IPS DF 4.7 (cell line): Measurements from ENCODE around the gene BCL2A1.
"Not testable (repeated sequence)": the region's sequence is repeated elsewhere in the genome, so short reads cannot be mapped to it uniquely, and the experiment has no call there.

Experiments
- DNase-seq: peaks from one replicate; pipeline ENCODE4 v3.0.0-alpha.2; 2013; ENCODE audit warnings: low spot score; ENCODE audit errors: extremely low read depth

BCL2A1 gene

DNA sequence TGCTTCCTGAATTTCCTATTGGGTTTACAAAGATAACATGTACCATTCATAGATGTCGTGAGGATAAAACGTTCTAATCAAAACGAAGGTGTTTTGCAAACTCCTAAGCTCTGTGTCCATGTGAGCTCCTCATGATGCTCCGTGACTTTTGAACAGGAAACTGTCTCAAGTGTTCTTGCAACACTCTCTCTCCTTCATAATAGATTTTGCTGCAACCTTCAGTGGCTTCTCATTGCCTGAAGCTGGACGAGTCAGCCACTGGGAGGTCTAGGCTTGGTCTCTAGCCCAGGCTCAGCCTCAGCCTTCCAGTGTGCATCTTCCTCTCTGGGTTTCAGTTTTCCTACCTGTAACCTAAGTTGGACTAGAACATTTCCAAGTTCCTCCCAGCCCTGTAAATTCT lies 18.7 kb upstream of the BCL2A1 start:
- DNase-seq: no peak

DNA sequence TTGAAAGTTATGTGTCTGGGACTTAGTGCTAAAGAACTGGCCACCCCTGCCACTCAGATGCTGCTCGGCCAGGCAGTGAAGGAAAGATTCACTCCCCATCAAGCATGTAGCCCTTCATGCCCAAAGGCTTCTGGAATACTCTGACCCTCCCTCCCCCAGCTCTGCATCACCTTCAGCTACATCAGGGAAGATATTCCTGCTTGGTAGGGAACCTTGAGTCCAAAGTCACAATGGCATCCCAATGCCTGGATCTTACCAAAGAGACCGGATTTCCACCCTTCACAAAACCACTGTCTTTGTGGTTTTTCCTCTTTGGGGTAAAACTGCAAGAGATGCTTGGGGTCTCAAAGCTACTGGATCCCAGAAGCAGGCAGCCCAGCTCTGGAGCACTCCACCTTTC lies 18.2 kb upstream of the BCL2A1 start:
- no peak for DNase-seq

DNA sequence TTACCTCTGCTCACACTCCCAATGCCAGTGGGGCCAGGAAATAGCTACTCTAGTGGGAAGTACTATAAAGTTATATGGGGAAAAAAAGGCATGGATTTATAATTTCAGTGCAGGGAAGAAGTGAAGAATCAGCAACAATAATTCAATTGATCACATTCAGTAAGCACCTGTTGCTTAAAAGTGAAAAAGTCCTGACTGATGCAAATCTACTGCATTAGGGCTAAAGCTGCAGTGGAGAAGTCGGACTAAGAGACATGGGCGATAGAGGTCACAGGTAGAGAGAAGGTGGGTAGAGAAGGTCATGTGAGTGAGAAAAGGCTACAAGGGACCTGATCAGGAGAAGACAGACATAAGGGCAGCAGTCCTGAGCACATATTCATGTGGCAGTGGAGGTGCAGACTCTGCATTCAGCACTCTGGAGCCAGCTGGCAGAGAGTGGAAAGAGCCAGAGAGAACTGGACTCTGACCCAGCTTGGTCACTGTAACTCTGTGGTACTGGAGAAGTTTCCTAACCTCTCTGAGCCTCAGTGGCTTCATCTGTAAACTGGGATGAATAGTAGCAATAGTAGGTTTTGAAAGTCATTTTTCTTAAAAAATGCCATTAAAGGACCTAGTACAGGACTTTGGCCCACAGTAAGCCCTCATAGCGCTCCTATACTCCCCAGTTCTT lies 17.6 kb upstream of the BCL2A1 start:
- DNase-seq: no peak

DNA sequence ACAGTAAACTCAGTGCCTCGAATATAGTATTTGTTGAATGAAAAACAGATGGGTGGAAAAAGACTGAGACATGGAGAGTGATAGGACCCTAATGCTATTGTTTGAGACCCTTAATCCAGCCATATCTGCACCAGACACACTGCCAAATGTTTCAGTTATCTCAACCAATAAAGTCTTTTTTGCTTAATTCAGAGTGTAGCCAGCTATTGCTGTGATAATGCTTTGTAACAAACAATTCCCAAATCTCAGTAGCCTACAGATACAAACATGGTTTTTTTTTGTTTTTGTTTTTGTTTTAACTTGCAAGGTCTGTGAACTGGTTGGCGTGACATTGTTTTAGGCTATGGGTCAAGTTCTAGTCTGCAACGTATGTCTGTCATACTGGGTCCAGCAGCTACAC lies 17.0 kb upstream of the BCL2A1 start:
- DNase-seq: no peak

DNA sequence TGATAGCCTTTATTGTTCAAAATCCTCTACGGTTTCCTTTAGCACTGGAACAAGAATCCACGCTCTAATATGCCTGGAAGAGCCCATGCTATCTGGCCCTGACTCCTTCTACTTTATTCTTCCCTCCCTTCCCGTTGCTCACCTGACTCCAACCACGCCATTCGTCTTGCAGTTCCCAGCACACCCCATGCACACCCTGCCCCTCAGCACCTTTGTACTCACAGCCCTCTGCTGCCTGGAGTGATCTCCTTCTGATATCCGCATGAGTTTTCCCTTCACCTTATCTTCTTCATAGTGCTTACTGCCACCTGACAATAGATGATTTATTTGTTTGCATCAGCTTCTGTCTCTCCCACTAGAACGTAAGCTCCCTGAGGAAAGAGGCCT lies 16.6 kb upstream of the BCL2A1 start:
- no peak for DNase-seq

DNA sequence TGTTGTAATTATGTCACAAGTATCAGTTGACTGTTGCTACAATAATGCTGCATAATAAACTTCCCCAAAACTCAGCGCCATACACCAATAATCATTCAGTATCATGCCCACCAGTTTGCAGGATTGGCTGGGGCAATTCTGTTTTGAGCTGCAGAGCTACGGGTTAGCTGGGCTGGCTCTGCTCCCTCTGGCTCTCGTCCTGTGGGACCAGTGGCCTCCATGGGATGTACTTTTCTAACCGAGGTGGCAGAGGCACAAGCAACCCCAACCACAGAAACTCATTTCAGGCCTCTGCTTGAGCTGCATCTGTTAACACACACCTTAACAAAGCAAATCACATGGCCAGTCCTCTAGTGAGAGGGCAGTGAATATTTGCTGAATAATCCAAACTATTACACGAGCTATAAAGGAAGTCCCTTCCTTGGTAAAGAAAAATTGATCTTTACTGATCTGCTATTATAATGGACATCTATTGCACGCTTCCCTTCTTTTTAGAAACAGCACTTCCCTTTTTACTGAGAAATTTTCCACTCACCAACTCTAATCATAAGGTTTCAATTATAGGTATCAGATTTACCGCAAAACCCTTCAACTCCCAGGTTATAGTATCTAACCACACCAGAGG lies 10.9 kb upstream of the BCL2A1 start:
- DNase-seq: no peak

DNA sequence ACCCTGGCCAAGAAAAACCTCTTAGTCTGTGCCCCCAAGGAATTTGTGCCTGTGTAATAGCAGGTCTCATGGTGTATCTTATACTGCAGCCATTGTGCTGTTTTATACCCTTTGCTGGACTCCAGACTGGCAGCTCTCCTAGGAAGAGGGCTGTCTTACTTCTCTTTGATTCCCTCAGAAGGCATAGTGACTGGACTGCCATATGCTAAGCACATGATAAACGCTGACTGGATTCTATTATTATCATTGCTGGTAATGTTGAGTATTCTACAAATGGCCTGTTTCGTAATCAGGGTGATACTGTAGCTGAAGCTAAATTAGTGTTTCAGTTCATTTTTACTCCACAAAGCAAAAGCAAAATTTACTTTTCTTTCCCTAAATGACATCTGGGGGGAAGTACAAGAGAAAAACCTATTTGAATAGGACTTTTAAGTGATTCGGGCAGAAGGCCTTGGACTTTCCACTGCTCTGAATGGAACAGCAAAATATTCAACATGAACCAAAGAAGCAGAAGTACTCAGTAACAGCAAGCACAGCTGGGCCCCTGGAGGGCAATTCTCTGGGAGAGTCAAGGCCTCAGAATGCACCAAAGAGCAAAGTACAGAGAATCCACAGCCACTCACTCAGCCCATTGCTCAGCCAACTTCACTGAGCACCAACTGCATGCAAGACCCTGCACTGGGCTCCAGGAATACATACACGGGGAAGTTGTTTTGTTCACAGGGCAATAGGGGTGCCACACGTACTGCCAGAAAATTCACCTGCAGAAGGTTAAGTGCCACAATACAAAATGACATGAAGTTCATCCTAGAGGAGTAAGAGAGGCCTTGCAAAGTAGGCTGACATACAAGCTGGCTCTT lies 7.9 kb upstream of the BCL2A1 start:
- no peak for DNase-seq

DNA sequence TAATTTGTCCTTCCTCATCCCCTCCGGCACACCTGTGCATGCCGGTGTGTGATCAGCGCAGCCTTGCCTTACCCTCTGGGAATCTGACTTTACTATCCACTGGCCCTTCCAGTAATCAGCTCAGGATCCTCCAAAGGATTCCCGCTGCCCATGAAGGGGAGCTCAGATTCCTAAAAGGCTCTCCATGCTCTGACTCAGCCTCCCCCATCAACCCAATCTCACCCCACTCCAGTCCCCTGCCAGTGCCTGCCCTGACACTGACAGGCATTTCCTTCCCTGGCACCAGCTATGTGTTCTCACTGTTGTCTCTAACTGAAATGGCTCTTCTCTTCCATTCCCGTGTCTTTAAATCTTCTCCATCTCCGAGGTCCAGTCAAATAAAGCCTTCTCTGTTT lies 7.3 kb upstream of the BCL2A1 start:
- no peak for DNase-seq

DNA sequence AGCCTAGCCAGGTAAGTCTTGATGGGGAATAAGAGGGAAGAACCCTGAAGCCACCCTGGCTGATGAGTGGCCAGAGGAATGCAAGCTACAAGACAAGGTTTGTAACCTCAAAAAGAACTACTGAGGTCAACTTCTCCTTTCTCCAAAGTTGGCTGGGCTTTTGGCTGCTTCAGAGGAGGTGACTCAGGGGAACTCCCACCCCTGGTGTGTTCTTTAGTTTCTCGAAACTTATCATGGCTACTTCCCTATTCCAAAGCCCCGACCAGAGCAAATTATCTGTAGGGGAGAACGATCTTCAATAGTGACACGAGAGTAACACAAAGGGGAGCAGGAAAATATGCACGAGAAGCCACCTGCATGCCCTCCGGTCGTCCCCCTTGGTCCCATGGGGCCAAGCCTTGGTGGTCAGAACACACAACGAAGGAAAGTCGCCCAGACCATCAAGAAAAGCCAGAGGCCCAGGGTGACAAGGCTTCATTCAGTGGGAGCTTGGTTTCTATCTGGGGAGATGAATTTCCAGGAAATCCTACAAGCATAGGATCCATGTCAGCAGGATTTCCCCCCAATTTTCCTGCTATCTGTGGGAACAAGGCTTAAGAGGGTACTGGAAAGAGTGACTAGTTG lies 6.5 kb upstream of the BCL2A1 start:
- DNase-seq: no peak

DNA sequence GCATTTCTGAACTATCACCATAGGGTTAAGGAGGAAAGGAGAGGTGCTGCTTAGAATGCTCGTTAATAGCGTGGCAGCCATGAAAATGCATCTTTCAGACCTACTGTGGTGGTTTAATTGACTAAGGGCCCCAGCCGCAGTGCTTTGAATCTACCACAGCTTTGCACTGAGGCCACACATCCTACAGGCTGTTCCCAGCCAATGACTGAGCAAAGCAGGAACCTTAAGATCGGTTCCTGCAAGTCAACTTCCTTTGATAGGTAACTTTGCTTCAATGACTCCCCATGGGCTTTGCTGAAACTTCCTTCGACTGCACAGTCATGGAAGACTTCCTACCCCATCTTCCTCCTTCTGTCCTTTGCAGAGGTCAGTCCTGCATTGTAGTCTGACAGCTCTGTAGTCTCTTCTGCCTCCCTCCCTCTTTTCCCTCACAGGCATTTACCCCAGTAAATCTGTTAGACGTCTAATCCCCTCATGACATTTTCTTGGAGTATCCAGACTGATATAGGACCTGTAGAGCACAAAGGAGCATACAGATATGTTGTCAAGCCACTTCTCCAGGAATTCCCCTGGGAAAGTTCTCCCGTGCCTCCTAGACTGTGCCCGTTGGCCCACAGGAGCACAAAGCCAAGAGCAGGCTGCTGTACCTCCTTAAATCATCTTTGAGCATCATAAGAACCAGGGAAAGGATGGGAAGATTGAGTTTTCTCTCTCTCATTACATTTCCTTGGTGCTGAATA lies 2.6 kb upstream of the BCL2A1 start:
- no peak for DNase-seq

DNA sequence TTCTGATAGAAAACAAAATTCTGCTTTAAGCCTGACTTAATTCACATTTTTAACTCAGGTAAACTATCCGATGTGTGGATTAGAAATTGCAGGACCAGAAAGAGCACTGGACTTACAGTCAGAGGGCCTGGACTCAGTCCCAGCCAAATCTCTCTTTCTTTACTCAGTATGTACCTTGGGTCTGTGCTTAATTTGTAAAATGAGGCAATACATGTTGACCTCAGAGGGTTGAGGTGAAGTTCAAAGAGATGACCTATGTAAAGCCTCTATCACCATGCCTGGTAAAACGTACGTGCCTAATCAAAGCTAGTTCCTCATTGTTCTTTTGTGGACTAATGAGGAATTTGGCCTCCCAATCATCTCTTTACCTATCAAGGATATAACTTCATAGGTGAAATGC lies 1.9 kb upstream of the BCL2A1 start:
- DNase-seq: no peak

DNA sequence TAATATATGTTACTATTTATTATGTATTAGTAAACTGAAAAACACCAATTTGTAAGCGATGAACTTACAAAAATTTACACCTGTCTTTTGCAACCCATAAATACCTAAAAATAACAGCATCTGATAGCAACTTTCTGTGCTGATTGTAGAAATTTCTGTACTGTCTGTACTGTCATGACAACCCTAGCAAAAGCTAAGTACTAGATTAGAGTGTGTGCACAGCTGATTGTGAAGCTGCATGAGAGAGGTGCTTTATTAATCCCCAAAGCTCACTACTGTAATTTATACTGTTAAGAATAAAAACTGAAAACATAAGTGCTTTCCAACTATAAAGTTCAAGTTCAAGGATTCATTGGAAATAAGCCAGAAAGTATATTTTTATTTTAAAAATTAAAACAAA lies 815 bp downstream of the BCL2A1 start:
- no peak for DNase-seq

DNA sequence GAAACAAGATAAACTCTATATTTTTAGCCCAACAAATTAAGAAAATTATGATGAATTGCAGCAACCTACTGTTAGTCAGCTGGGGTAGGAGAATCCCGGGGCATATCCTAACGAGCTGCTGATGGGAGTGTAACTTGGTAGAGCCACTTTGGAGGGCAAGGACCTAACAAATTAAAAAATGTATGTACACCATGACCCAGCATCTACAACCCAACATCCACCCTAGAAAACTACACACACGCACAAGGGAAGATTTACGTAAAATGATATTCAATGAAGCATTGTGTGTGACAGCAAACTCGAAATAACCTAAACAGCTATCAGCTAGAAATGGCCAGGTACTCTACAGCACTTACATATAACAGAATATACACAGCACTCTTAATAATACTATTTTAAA lies 1.9 kb downstream of the BCL2A1 start:
- no peak for DNase-seq

DNA sequence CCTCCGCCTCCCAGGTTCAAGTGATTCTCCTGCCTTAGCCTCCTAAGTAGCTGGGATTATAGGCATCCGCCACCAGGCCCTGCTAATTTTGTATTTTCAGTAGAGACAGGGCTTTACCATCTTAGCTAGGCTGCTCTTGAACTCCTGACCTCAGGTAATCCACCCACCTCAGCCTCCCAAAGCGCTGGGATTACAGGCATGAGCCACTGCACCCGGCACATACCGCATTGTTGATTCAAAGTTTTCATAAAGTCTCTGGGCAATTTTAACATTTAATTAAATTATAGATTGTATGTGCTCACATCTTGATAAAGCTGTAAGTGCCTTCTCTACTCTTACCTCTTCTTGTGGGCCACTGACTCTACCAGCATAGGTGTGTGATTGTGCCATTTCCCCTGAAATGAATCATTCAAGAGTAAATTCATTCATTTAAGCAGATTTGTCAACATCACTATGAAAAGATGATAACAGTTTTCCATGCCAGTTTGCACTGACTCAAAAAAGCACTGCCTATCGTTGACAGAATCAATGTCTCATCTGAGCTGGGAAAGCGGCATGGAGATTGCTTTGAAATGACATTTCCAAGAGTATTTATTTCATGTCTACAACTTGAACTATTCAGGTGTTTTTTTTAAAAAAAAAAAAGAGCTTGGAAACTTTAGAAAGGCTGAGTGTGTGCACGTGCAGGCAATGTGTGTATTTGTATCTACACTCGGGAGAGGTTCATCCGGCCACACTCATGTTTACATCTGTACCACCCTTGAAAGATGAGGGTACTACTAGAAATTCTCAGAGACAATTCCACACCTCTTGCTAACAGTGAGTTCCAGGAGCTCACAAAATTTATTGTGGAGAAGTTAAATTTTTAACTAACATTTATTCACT lies 3.5 kb downstream of the BCL2A1 start:
- DNase-seq: no peak

DNA sequence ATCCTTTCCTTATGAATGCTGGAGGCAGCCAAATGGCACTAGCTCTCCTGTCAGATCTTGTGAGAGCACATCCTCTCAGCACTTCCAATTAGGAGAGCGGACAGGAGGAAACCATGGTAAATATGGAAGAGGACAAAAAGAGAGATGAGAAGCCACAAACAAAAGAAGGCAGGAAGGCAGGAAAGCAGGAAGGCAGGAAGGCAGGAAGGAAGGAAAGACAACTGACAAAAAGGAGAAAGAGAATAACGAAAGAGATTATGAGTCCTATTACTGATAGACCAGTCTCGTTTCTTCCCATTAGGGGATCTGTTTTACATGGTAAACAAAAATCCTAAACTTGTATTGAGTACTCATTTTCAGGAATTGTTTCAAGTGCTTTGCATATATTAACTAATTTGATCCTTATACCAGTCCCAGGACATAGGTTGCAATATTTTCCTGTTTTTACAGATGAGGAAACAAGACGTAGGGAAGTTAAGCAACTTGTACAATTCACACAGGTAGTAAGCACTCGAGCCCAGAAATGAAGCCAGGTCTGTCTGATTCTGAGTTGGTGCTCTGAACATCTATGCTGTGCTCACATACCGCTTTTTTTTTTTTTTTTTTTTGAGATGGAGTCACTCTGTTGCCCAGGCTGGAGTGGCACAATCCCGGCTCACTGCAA lies 4.2 kb downstream of the BCL2A1 start:
- no peak for DNase-seq

DNA sequence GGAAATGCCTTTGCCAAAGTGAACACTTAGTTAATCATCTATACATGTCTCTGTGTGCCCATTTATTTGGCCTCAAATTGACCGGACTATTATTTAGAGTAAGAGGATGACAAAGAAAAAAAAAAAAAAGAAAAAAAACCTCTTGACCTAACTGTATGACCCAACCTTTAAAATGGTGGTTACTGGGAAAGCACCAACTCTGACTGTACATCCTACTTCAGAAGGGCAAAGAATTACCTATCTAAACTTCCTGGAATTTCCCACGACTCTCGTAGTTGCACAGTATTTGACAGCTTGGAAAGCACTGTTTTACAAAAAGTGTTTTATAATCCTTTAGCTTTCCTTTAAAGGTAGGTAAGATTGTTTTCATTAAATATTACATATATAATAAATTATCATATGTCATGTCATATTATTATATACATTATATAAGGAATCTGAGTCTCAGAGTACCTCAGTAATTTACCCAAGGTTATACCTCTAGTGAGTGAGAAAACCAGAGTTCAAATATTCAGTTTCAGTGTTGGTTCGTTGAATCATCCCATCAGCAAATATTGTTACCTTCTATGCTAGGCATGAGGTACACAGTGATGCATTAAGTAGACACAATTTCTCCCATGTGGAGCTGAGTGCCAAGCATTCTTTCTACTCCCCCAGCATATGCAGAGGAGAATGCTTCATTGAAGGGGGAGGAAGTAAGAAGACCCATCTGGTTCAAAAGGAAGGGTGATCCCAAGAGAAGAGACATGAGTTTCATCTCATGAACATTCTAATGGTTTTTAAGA lies 5.0 kb downstream of the BCL2A1 start:
- no peak for DNase-seq

DNA sequence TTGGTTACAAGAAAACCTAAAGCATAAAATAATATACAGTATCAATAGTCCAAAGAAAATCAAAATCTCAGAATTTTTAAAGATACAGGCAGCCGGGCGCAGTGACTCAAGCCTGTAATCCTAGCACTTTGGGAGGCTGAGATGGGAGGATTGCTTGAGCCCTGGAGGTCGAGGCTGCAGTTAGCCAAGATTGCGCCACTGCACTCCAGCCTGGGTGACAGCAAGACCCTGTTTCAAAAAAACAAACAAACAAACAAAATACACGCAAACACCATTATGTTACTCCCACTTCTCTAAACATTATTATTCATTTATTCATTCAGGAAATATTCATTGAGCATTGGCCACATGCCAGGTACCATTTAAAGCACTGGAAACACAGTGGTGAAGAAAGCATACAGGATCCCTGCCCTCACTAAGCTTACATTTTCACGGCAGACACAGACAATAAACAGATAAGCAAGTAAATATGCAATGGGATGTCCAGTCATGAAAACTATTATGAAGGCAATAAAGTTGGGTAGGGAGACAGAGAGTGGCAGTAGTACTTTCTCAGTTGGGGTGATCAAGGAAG lies 6.7 kb downstream of the BCL2A1 start:
- DNase-seq: no peak

DNA sequence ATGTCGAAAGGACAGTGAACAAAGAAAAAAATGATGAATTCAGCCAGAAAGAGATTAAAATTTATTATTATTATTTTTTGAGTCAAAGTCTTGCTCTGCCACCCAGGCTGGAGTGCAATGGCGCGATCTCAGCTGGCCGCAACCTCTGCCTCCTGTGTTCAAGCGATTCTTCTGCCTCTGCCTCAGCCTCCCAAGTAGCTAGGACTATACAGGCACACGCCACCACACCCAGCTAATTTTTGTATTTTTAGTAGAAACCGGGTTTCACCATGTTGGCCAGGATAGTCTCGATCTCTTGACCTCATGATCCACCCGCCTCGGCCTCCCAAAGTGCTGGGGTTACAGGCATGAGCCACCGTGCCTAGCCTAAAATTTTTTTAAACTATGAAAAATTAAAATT lies 8.1 kb downstream of the BCL2A1 start:
- not testable (repeated sequence) for DNase-seq

DNA sequence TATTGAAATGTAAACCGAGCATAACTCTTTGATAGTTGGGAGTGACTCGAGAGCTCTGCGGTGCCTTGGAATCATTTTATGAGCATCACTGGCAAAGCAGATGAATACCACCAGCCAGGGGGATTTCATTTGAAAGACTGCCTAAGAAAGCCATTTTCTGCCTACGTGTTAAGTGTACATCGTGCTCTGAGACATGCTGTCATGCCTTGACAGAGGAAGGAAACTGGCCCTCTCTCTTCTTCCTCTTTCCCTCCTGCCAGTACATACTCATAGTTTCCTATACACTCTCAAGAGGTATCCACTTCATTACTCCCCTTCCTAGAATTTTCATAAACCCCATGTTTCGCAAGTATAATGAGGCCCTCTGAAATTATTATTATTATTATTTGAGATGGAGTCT lies 8.8 kb downstream of the BCL2A1 start:
- no peak for DNase-seq
